OCI-LY3 (cell line): Measurements from ENCODE around the gene PPWD1.

Experiments used
- EZH2phosphoT487 ChIP-seq: fragments of 200-600 bp; shearing (Covaris generic); IDR thresholded peaks from 2 replicates; pipeline ENCODE4 v1.6.1; 2018; ENCODE audit warnings: antibody characterized with exemption, mixed run types, low read depth
- TF ChIP-seq, protein P1 (sequence below): fragments of 200-600, 300-600 bp; sonication (generic); IDR thresholded peaks from 2 replicates; pipeline ENCODE4 v1.5.1; 2014; ENCODE audit warnings: antibody characterized with exemption, low read length, low read depth

DNA sequence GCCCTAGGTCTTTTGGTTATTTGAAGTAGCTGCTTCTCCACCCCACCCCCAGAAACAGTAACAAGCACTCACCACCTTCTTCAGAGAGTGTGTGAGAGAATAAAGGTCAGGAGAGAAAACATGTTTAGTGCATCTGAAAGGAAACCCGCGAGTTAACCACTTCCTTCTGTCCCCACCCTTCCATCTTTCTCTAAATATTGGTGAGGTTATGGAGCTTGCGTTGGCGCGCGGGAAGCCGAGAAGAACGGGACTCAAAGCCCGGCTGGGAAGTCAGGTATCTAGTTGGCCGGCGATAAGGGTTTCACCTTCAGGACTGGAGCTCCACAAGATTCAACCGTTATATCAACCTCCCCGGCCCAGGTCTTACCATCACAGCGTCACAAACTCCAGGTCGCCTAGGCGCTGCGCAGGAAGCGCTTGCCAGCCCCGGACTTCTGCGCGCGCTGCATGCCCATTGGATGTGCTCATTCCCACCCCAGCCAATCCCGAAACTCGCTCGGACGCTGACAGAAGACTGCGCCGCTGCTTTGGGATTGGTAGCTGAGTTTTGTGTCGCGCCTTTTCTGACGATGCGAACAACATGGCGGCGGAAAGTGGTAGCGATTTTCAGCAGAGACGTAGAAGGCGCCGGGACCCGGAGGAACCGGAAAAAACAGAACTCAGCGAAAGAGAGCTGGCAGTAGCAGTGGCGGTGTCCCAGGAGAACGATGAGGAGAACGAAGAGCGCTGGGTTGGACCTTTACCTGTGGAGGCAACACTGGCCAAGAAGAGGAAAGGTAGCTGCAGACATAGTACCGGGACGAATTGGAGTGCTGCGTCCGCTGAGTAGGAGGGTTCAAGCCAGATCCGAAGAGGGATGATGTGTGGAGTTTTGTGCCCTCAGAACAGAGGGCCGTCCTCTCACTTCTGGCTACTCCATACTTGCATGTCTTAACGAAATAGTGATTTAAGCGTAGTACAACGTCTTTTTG lies at the start of gene PPWD1, which contains the start of gene CENPK:
- TF ChIP-seq, protein P1, sequence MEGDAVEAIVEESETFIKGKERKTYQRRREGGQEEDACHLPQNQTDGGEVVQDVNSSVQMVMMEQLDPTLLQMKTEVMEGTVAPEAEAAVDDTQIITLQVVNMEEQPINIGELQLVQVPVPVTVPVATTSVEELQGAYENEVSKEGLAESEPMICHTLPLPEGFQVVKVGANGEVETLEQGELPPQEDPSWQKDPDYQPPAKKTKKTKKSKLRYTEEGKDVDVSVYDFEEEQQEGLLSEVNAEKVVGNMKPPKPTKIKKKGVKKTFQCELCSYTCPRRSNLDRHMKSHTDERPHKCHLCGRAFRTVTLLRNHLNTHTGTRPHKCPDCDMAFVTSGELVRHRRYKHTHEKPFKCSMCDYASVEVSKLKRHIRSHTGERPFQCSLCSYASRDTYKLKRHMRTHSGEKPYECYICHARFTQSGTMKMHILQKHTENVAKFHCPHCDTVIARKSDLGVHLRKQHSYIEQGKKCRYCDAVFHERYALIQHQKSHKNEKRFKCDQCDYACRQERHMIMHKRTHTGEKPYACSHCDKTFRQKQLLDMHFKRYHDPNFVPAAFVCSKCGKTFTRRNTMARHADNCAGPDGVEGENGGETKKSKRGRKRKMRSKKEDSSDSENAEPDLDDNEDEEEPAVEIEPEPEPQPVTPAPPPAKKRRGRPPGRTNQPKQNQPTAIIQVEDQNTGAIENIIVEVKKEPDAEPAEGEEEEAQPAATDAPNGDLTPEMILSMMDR: no peak
- TF ChIP-seq EZH2phosphoT487: no peak
